Fibroblast of skin of left quadriceps (primary cell): Measurements from ENCODE around the gene TMEM231.

Experiments used
- DNase-seq, 2 experiments: peaks; one replicate each; pipeline ENCODE4 v3.0.0-alpha.2; 2013; ENCODE audit warnings: low read depth in 2 of 2

TMEM231 gene

GRCh38 chr16:75488322-75488721, 67.7 kb downstream of the TMEM231 start:
- DNase-seq, result no peak
